H9 (cell line): ENCODE results near the gene BPIFB2. TPM values are rescaled to one million over a fixed set of nuclear protein-coding genes. Genes with fewer than 3 reads are reported as not detected.

Source experiments
- DNase-seq: peaks from one replicate; pipeline ENCODE4 v3.0.0-alpha.2; 2017
- H2AFZ ChIP-seq: one replicate; pipeline ENCODE4 v1.6.1; 2013; ENCODE audit warnings: mild to moderate bottlenecking, low read length, control low read depth, moderate library complexity
- H2AK5ac ChIP-seq: 2 replicates; pipeline ENCODE4 v1.6.1; 2013; ENCODE audit warnings: low read length, control low read depth, mixed read lengths; ENCODE audit not compliant: insufficient read length
- H2BK120ac ChIP-seq: one replicate; pipeline ENCODE4 v1.6.1; 2013; ENCODE audit warnings: low read depth, mild to moderate bottlenecking, low read length, control low read depth, inconsistent platforms; ENCODE audit not compliant: poor library complexity, severe bottlenecking
- H2BK12ac ChIP-seq: 2 replicates; pipeline ENCODE4 v1.6.1; 2013; ENCODE audit warnings: low read length, control low read depth, mixed read lengths, low read depth; ENCODE audit not compliant: insufficient read length
- H2BK15ac ChIP-seq: 2 replicates; pipeline ENCODE4 v1.6.1; 2013; ENCODE audit warnings: low read depth, low read length, control low read depth
- H2BK20ac ChIP-seq: one replicate; pipeline ENCODE4 v1.6.1; 2013; ENCODE audit warnings: low read depth, mild to moderate bottlenecking, low read length, control low read depth, inconsistent platforms; ENCODE audit not compliant: poor library complexity, severe bottlenecking
- H2BK5ac ChIP-seq: 2 replicates; pipeline ENCODE4 v1.6.1; 2013; ENCODE audit warnings: low read length, control low read depth, mixed read lengths; ENCODE audit not compliant: insufficient read length
- H3K14ac ChIP-seq: 2 replicates; pipeline ENCODE4 v1.6.1; 2013; ENCODE audit warnings: low read length, control low read depth; ENCODE audit not compliant: insufficient read depth
- H3K18ac ChIP-seq: 2 replicates; pipeline ENCODE4 v1.6.1; 2013; ENCODE audit warnings: low read depth, mild to moderate bottlenecking, mixed read lengths, low read length, control low read depth; ENCODE audit not compliant: insufficient read length
- H3K23ac ChIP-seq: 2 replicates; pipeline ENCODE4 v1.6.1; 2013; ENCODE audit warnings: low read length, control low read depth, mixed read lengths, low read depth; ENCODE audit not compliant: insufficient read length
- H3K23me2 ChIP-seq: 2 replicates; pipeline ENCODE4 v1.6.1; 2013; ENCODE audit warnings: low read depth, mild to moderate bottlenecking, mixed read lengths, low read length, control low read depth; ENCODE audit not compliant: insufficient read length, poor library complexity, severe bottlenecking
- H3K27ac ChIP-seq: 2 replicates; pipeline ENCODE4 v1.5.1; 2013; ENCODE audit warnings: low read length, control low read depth, mixed read lengths, low read depth; ENCODE audit not compliant: insufficient read length
- H3K27me3 ChIP-seq: 2 replicates; pipeline ENCODE4 v1.6.1; 2013; ENCODE audit warnings: low read length, control low read depth, inconsistent platforms; ENCODE audit not compliant: insufficient read depth
- H3K4ac ChIP-seq: 2 replicates; pipeline ENCODE4 v1.6.1; 2013; ENCODE audit warnings: low read depth, mild to moderate bottlenecking, control low read depth, inconsistent platforms, low read length, moderate library complexity
- H3K4me1 ChIP-seq: 2 replicates; pipeline ENCODE4 v1.6.1; 2013; ENCODE audit warnings: low read length, control low read depth, inconsistent platforms; ENCODE audit not compliant: insufficient read depth
- H3K4me2 ChIP-seq: 2 replicates; pipeline ENCODE4 v1.6.1; 2013; ENCODE audit warnings: low read length, control low read depth, mixed read lengths; ENCODE audit not compliant: insufficient read length, insufficient read depth
- H3K56ac ChIP-seq: 2 replicates; pipeline ENCODE4 v1.6.1; 2013; ENCODE audit warnings: low read depth, mild to moderate bottlenecking, mixed read lengths, low read length, control low read depth; ENCODE audit not compliant: insufficient read length
- H3K79me1 ChIP-seq: 2 replicates; pipeline ENCODE4 v1.6.1; 2013; ENCODE audit warnings: low read depth, mild to moderate bottlenecking, moderate library complexity, low read length, control low read depth, inconsistent platforms; ENCODE audit not compliant: insufficient read depth, poor library complexity, severe bottlenecking
- H3K79me2 ChIP-seq: 2 replicates; pipeline ENCODE4 v1.6.1; 2013; ENCODE audit warnings: low read length, control low read depth, inconsistent platforms; ENCODE audit not compliant: insufficient read depth
- H3K9ac ChIP-seq: 2 replicates; pipeline ENCODE4 v1.6.1; 2013; ENCODE audit warnings: low read length, control low read depth, mixed read lengths; ENCODE audit not compliant: insufficient read length; ENCODE audit errors: extremely low read depth
- H3K9me3 ChIP-seq: one replicate; pipeline ENCODE4 v1.6.1; 2013; ENCODE audit warnings: low read depth, low read length, inconsistent platforms; ENCODE audit not compliant: control insufficient read depth
- H3T11ph ChIP-seq: one replicate; pipeline ENCODE4 v1.6.1; 2013; ENCODE audit warnings: mild to moderate bottlenecking, low read length, control low read depth, inconsistent platforms
- H4K20me1 ChIP-seq: one replicate; pipeline ENCODE4 v1.6.1; 2013; ENCODE audit not compliant: control insufficient read depth, insufficient read length, insufficient read depth
- H4K5ac ChIP-seq: 2 replicates; pipeline ENCODE4 v1.6.1; 2013; ENCODE audit warnings: low read depth, mild to moderate bottlenecking, mixed read lengths, low read length, control low read depth; ENCODE audit not compliant: insufficient read length
- H4K8ac ChIP-seq: replicated peaks from 2 replicates; pipeline ENCODE4 v1.6.1; 2013; ENCODE audit warnings: low read length, control low read depth, mixed read lengths, low read depth; ENCODE audit not compliant: insufficient read length
- H4K91ac ChIP-seq: 2 replicates; pipeline ENCODE4 v1.6.1; 2013; ENCODE audit warnings: low read depth, mild to moderate bottlenecking, moderate library complexity, mixed read lengths, low read length, control low read depth; ENCODE audit not compliant: insufficient read length
- H3K27ac Mint-ChIP-seq, 3 experiments: 2 replicates in 2 of 3; 3 replicates in 1 of 3; pipeline ENCODE4 v1.8.0; 2020 to 2021; ENCODE audit warnings: mixed read lengths in 3 of 3, mild to moderate bottlenecking in 1 of 3, moderate library complexity in 1 of 3
- H3K27me3 Mint-ChIP-seq: 2 replicates; pipeline ENCODE4 v1.8.0; 2021; ENCODE audit warnings: low read depth, mild to moderate bottlenecking, moderate library complexity, mixed read lengths
- H3K36me3 Mint-ChIP-seq, 3 experiments: 2 replicates in 2 of 3; 3 replicates in 1 of 3; pipeline ENCODE4 v1.8.0; 2020 to 2021; ENCODE audit warnings: low read depth in 3 of 3, mixed read lengths in 3 of 3; ENCODE audit not compliant: insufficient read depth in 1 of 3
- H3K4me1 Mint-ChIP-seq, 2 experiments: 2 replicates each; pipeline ENCODE4 v1.8.0; 2020; ENCODE audit warnings: mixed read lengths in 2 of 2
- H3K4me3 Mint-ChIP-seq, 2 experiments: 2 replicates in 1 of 2; 3 replicates in 1 of 2; pipeline ENCODE4 v1.8.0; 2020 to 2021; ENCODE audit warnings: mild to moderate bottlenecking in 2 of 2, mixed read lengths in 2 of 2, moderate library complexity in 1 of 2
- H3K9me3 Mint-ChIP-seq, 2 experiments: 2 replicates in 1 of 2; 3 replicates in 1 of 2; pipeline ENCODE4 v1.8.0; 2020; ENCODE audit warnings: mild to moderate bottlenecking in 2 of 2, mixed read lengths in 2 of 2, moderate library complexity in 1 of 2
- CTCF ChIP-seq: fragments of 200-600 bp; sonication (generic); conservative IDR thresholded peaks from 3 replicates; pipeline ENCODE4 v1.8.0; 2021; ENCODE audit warnings: antibody characterized with exemption, mild to moderate bottlenecking
- WGBS: extraction: QIAGEN DNeasy Blood & Tissue Kit; methylation state at CpG from one replicate; pipeline ENCODE4 v1.1.7; 2013; ENCODE audit warnings: missing lambda C conversion rate, low lambda C conversion rate, mixed read lengths; ENCODE audit not compliant: insufficient read length; ENCODE audit errors: extremely low coverage; 5-methylcytosine and 5-hydroxymethylcytosine counted together
- total RNA-seq: library from RNA; stranded (reverse); gene quantifications from 2 replicates; pipeline ENCODE4 v1.2.1, GENCODE V29; 2021

Gene BPIFB2
- total RNA-seq, 1 experiment from 2014 or later: not detected

- no peak for TF ChIP-seq CTCF
- H2AFZ ChIP-seq: no peak overlapping the region
- H3K4me2 ChIP-seq: no peak overlapping the region
- no peaks in the 10 kb centered on the region for H3K9me3 ChIP-seq
- Mint-ChIP-seq H3K27me3 (peaks cover 6% of the 10 kb centered on the region), H3K9me3 (no peaks in the 10 kb centered on the region), H3K4me1 (peaks cover 2 to 3% of the 10 kb centered on the region in 2 experiments; a peak in 3 of 4 replicates), H3K36me3 (no peaks in the 10 kb centered on the region), H3K4me3 (no peak overlapping the region), H3K27ac (no peak overlapping the region)
- H3K23me2 ChIP-seq: no peaks in the 10 kb centered on the region
- no peak overlapping the region for H3T11ph ChIP-seq
- H4K20me1 ChIP-seq: no peaks in the 10 kb centered on the region
- H3K9ac ChIP-seq: no peak overlapping the region
- no peak overlapping the region for H2AK5ac ChIP-seq
- no peak overlapping the region for H4K8ac ChIP-seq
- no peak overlapping the region for H2BK12ac ChIP-seq
- DNase-seq: no peak
- H4K91ac ChIP-seq: no peak overlapping the region
- H3K27ac ChIP-seq: no peak overlapping the region
- no peaks in the 10 kb centered on the region for H3K79me2 ChIP-seq
- WGBS: 100% methylated on average over 2 of the region's 5 CpGs
- no peak overlapping the region for H2BK20ac ChIP-seq
- H3K27me3 ChIP-seq: no peaks in the 10 kb centered on the region
- no peaks in the 10 kb centered on the region for H3K4me1 ChIP-seq
- H3K18ac ChIP-seq: no peak overlapping the region
- H3K14ac ChIP-seq: no peak overlapping the region
- no peak overlapping the region for H2BK15ac ChIP-seq
- no peak overlapping the region for H2BK120ac ChIP-seq
- no peak overlapping the region for H3K23ac ChIP-seq
- no peak overlapping the region for H4K5ac ChIP-seq
- no peak overlapping the region for H3K4ac ChIP-seq
- H3K79me1 ChIP-seq: no peaks in the 10 kb centered on the region
- no peak overlapping the region for H3K56ac ChIP-seq
- H2BK5ac ChIP-seq: no peak overlapping the region
Observed at GRCh38 chr20:33024609-33025317, 17.3 kb downstream of the BPIFB2 start.
